HG03439 (cell line): Measurements from ENCODE around the gene CEBPG.

Experiments used
- ATAC-seq: cut with Tn5 transposase; IDR thresholded peaks from one replicate; pipeline ENCODE4 v1.9.1; 2021; ENCODE audit warnings: mild to moderate bottlenecking, moderate library complexity; ENCODE audit not compliant: unreplicated experiment

CEBPG gene

GRCh38 chr19:33350538-33351309, 22.8 kb upstream of the CEBPG start:
- no peak for ATAC-seq

DNA sequence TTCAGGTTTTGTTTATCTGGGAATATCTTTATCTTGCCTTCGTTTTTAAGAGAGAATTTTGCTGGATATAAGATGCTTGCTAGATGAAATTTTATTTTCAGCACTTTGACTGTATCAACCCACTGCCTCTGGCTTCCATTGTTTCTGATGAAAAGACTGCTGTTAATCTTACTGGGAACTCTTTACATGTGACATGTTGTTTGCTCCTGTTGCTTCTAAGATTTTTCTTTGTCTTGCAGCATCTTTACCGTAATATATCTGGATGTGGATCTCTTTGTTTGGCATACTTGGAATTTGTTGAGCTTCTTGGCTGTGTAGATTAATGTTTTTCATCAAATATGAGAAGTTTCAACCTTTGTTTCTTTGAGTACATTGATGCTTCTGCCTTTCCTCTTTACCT, 18.0 kb upstream of the CEBPG start:
- ATAC-seq = no peak

GRCh38 chr19:33357556-33357955, 16.0 kb upstream of the CEBPG start:
- no peak for ATAC-seq

DNA sequence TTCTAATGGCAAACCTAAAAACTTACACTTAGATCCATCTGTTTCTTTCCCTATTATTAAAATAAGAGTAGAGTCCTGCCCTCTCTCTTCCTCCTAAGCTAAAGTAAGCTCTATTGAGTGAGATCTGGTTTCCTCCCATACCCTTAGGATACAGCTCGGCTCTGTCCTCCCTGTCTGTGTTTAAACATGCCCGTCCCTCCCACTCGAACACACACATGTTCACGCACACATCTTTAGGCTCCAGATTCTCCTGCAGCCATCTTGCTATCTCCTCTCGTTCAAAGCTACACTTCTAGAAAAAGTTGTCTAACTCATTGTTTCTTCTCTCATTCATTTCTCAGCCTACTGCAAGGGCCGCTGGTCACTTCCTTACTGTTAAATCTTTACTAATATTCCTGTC, 15.1 kb upstream of the CEBPG start:
- no peak for ATAC-seq

GRCh38 chr19:33359581-33359980, 13.9 kb upstream of the CEBPG start:
- ATAC-seq = no peak

DNA sequence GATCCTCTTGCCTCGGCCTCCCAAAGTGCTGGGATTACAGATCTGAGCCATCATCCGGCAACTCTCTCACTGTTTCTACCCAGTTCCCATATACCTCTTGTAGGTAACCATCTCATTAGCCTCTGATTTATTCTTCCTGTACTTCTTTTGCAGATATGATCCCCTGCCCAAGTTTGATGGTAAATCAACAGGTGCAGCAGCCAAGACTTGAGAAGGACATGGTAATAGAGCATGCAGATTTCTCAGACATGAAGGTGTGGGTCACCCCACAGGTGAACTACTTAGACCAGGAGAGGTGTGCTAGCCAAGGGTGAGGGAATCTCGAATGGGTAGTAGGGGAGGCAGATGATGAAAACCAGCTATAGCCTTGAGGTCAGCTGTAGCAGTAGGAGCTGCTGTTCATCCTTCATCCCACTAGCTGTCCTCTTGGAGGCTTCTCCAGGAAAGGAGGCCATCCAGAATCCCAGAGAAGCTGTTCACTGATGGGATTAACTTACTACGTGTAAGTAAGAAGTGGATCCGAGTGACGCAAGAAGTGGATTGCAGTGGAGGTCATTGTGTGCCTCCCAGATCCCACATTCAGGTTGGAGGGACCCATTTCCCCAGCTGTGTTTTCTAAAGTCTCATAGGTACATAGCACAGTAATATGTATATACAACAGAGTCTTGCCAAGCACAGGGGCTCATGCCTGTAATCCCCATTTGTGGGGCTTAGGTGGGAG, 10.8 kb upstream of the CEBPG start:
- no peak for ATAC-seq

DNA sequence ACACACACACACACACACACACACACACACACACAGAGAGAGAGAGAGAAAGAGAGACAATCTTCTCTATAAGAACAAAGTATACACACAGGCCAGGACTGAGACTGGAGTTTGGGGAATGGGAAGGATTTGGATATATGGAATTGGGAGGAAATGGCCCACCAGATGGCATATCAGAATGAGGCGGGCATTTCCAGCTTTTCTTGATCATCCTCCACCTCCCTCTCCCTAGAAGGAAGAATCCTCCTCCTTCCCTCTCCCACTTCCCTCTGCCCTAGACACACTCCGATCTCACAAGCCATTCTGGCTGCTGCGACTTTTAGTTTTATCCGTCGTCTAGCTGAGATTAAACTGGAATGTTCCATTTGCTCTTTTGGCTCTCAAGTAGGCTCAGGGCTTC, 10.0 kb upstream of the CEBPG start:
- no peak for ATAC-seq

DNA sequence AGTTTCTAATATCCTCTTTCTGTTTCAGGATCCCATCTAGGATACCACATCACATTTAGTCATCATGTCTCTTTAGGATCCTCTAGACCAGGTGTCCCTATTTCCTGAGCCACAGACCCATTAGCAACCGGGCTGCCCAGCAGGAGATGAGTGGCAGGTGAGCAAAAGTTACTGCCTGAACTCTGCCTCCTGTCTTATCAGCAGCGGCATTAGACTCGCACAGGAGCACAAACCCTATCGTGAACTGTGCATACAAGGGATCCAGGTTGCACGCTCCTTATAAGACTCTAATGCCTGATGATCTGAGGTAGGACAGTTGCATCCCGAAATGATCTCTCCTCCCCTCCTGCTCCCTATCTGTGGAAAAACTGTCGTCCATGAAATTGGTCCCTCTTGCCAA, 7.8 kb upstream of the CEBPG start:
- ATAC-seq = no peak

GRCh38 chr19:33366127-33366526, 7.4 kb upstream of the CEBPG start:
- no peak for ATAC-seq

GRCh38 chr19:33366897-33367296, 6.6 kb upstream of the CEBPG start:
- ATAC-seq = no peak

DNA sequence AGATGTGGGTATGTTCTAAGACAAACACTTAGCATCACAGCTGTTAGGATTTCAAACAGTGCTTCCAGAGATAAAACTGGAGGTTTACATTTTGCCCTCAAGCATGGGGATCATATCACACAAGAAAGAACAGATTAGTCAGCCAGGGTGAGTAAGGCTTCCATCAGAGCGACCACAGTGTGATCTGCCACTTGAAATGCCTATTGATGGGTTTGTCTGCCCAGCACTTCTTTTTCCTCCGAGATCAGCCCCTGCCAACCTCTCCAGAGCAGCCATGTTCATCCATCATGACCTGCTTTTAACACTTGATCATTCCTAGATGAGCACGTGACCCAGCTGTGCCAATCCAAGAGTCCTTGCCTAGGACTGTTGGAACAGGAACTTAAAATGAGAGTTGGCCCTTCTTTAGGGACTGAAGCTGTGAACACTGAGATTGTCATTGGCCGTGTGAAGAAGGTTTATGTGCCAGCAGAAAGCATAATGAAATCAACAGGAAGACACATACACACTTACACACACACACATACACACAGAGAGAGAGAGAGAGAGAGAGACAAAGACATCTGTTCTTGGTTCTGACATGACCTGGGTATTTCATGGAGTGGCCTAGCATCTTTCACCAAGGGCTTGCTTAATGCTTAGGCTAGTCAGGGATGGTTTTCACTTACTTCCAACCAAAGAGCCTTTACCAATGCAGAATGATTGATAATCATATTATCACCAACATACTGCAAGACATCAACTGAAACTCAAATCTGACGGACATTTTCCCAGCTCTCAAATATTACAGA, 5.2 kb upstream of the CEBPG start:
- ATAC-seq = no peak

GRCh38 chr19:33370783-33371182, 2.7 kb upstream of the CEBPG start:
- ATAC-seq = no peak

DNA sequence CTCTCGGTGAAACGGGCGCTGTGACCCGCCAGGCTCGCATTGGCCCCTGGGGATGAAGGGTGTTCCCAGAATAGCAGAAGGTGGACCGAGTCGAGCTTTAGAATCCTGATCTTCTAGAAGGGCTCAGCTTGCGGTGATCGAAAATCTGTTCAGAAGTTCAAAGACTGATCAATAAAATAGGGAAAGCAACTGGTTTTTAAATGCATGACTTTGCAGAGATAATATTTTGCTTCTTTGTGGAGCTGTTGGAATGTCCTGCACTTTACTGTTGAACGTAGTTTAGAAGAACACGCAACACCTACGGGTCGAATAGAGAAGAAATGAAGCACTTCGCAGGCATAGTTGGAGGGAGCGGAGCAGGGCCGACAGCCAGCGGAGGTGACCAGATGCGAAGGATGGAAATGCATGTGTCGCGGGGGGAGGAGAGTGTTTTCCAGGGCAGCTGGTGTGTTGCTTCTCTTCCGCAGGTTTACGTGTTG, 766 bp downstream of the CEBPG start:
- ATAC-seq = no peak

DNA sequence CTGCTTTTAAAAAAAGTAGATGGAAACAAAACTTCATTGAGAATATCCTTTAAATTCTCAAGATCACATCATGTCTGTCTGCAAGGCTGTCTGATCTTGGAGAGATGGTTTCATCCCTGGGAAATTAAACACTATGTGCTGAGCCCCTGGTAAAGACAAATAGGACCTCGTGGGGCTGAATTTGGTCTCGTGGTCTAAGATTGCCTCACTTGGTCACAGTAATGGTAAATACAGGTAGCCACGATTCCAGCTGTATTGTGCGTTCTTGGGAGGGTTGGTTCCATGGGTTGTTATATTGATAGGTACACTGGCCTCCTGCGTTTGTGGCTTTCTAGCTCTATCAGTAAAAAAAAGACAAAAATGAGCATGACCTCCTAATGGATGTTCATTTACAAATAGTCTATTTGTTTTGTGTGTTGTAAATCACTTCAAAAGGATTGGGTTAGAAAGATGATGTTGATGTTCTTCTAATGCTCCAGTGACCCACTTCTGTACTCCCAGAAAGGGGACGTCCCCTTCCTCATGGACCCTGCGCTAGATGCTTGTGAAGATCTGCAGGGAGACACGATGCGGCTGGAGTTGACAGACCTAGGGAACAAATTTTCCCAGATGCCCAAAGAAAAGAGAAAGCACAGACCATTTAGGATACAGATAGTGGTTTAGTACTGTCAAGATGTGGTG, 1.8 kb downstream of the CEBPG start:
- no peak for ATAC-seq

GRCh38 chr19:33375837-33376159, 2.3 kb downstream of the CEBPG start:
- no peak for ATAC-seq

- ATAC-seq = no peak
Observed at GRCh38 chr19:33376423-33376822, 2.9 kb downstream of the CEBPG start.

DNA sequence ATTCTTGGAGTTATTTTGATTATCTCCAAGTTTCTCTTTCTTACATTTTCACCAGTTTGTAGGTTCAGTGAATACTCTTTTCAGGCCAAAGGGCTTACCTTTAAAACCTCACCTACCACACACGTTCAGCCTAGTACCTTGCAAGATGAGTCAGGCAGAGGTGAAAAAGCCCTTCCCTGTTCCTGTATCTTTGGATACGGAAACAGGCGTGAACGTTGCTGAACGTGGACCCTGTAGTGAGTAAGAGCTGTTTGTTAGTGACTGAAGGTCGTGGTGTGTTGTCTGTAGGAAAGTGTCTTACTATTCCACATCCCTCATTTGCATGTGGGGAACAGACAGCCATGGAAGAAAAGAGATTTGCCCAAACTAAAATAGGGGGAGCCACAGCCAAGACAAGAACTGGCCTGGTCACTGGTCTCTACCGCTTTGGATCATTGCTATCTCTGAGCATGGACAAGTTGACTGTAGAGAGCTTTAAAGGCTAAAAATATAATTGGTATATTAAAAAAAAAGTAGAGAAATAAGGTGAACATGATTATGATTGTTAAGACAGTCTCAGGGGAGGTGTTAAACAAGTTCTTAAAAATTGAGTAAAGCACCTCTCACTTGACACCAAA, 3.5 kb downstream of the CEBPG start:
- no peak for ATAC-seq

DNA sequence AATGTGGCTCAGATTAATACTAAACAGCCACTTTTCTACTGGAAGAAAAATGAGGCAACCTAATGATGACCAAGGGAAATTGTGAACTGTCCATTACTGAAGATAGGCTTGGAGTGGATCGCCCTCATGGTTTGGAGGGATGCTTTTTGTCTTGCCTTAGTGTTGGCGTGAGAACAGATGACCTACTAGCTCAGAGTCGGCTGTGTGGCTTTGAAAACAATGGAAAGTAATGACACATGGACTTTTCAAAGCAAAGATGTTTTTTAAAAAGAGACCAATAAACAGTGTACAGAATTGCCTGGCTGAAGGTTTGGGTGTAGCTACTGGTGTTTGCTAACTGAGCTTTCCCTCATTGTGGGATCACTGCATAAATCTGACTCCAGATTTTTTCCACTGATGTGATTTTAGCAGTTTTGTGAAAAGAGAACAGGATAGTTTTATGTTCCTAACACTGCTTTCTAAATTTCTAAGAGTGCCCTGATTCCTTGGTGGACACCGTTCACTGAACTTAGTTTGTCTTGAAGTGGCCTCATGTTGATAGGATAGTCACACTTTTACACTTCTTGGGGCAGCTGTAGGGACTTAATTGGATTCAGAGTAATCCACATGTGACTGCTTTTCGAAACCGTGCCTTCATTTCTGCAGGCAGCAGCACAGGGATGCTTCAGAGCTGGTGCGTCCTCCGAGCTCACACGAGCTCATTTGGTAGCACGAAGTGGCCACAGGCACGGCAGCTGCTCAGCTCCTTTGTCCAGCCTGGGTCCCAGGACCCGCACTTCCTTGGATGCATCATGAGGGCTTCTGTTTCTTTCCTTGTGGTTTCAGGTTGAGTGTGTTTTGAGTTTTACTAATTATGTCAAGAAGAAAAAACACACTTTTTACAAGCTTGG, 4.3 kb downstream of the CEBPG start:
- ATAC-seq = no peak

- ATAC-seq = no peak
Observed at GRCh38 chr19:33379151-33379829, 5.8 kb downstream of the CEBPG start.
